Thymus (tissue), 11 donors: ENCODE data around the gene DGKQ. TPM values are rescaled to one million over a fixed set of nuclear protein-coding genes. Genes with fewer than 3 reads are reported as not detected.

ENCODE experiments used
- DNase-seq, 9 donors: peaks; one replicate each; pipeline ENCODE4 v3.0.0-alpha.2; 2013; ENCODE audit warnings: low spot score in 9 of 9, low read depth in 6 of 9, missing footprints in 1 of 9
- H3K27ac ChIP-seq, 2 donors: one replicate each; pipeline ENCODE4 v1.5.1; 2013; ENCODE audit warnings: control low read depth in 1 of 2, low read depth in 1 of 2, low read length in 1 of 2, mild to moderate bottlenecking in 1 of 2, moderate library complexity in 1 of 2
- H3K27me3 ChIP-seq, 2 donors: one replicate each; pipeline ENCODE4 v1.5.1; 2013; ENCODE audit warnings: low read length in 1 of 2; ENCODE audit not compliant: control insufficient read depth in 2 of 2, insufficient read depth in 1 of 2
- H3K36me3 ChIP-seq, 2 donors: one replicate each; pipeline ENCODE4 v1.5.1; 2013; ENCODE audit warnings: low read length in 1 of 2, mild to moderate bottlenecking in 1 of 2, moderate library complexity in 1 of 2; ENCODE audit not compliant: control insufficient read depth in 2 of 2, insufficient read depth in 2 of 2
- H3K4me1 ChIP-seq, 2 donors: one replicate each; pipeline ENCODE4 v1.5.1; 2013; ENCODE audit warnings: low read length in 2 of 2; ENCODE audit not compliant: control insufficient read depth in 2 of 2, insufficient read depth in 2 of 2
- H3K4me3 ChIP-seq, 2 donors: one replicate each; pipeline ENCODE4 v1.5.1; 2013; ENCODE audit warnings: low read length in 2 of 2, control low read depth in 1 of 2, mild to moderate bottlenecking in 1 of 2
- H3K9me3 ChIP-seq, 2 donors: one replicate each; pipeline ENCODE4 v1.5.1; 2013; ENCODE audit warnings: low read length in 1 of 2, mild to moderate bottlenecking in 1 of 2; ENCODE audit not compliant: control insufficient read depth in 2 of 2, insufficient read depth in 1 of 2
- WGBS: extraction: QIAGEN DNeasy Blood & Tissue Kit; methylation state at CpG from one replicate; pipeline ENCODE4 v1.1.7; 2013; 5-methylcytosine and 5-hydroxymethylcytosine counted together
- polyA plus RNA-seq: library from polyadenylated mRNA; stranded (reverse); fragments of 200-250 nt; gene quantifications from one replicate; pipeline ENCODE4 v1.2.3, GENCODE V29; 2013
- total RNA-seq: library from RNA; stranded (reverse); fragments of 120-200 nt; gene quantifications from one replicate; pipeline ENCODE4 v1.2.4, GENCODE V29; 2013
- donor health status: healthy.

The DGKQ gene
- total and polyA plus RNA-seq, 2 donors, result 11.3 to 24.1 TPM

DNA sequence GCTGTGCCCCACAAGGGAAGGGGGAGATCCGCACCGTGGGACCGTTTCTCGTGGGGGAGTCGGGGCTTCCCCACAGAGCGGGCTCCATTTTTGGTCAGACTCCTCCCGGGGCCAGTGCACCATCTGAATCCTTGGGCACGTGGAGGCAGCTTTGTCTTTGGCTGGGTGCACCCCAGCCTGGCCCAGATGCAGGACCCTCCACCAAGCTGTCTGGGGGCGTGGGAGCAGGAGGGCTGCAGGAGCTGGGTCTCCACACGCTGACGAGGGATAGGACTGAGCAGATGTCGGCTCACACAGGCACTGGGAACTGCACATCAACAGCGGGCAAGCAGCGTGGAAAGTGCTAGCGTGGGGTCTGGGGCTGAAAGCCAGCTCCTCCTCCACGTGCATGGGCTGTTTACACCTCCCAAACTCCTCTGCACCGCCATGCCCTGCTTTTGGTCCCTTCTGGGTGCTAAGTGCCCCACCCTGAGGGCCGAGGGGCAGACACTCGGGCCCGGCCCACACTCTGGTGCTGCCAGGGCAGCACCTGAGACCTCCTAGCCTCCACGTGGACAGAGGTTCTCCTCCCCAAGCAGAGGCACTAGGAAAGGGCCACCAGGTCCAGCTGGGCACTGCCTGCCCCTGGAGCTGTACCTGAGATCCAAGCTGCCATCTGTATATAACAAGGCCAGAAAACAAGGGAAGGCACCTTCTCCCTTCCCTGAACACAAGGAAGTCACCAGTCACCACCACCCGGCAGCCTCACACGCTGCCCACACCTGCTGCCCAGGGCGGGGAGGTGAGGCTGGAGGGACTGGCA is 13.8 kb downstream of the DGKQ start:
- no peaks in the 10 kb centered on the region for H3K4me1 ChIP-seq
- DNase-seq, result no peak
- H3K9me3 ChIP-seq, result no peaks in the 10 kb centered on the region
- H3K27me3 ChIP-seq, result no peaks in the 10 kb centered on the region
- H3K4me3 ChIP-seq, result no peak overlapping the region
- WGBS, result 94% methylated on average over 24 of the region's 24 CpGs
- peaks cover 12 to 67% of the 10 kb centered on the region in 2 donors for H3K36me3 ChIP-seq
- no peak overlapping the region for H3K27ac ChIP-seq

GRCh38 chr4:958696-959337 is 14.6 kb downstream of the DGKQ start:
- H3K36me3 ChIP-seq, result peaks cover 14 to 64% of the 10 kb centered on the region in 2 donors
- H3K4me3 ChIP-seq, result no peak overlapping the region
- 95% methylated on average over 17 of the region's 17 CpGs for WGBS
- no peaks in the 10 kb centered on the region for H3K27me3 ChIP-seq
- no peak for DNase-seq
- H3K9me3 ChIP-seq, result no peaks in the 10 kb centered on the region
- H3K4me1 ChIP-seq, result no peaks in the 10 kb centered on the region
- H3K27ac ChIP-seq, result no peak overlapping the region

- no peak for DNase-seq
- Histone ChIP-seq H3K27me3 (no peaks in the 10 kb centered on the region), H3K27ac (no peak overlapping the region), H3K4me3 (no peak overlapping the region), H3K4me1 (no peaks in the 10 kb centered on the region), H3K9me3 (no peaks in the 10 kb centered on the region), H3K36me3 (peaks cover 17 to 63% of the 10 kb centered on the region in 2 donors)
- 98% methylated on average over 17 of the region's 17 CpGs for WGBS
Observed at GRCh38 chr4:958314-958665, 15.1 kb downstream of the DGKQ start.

DNA sequence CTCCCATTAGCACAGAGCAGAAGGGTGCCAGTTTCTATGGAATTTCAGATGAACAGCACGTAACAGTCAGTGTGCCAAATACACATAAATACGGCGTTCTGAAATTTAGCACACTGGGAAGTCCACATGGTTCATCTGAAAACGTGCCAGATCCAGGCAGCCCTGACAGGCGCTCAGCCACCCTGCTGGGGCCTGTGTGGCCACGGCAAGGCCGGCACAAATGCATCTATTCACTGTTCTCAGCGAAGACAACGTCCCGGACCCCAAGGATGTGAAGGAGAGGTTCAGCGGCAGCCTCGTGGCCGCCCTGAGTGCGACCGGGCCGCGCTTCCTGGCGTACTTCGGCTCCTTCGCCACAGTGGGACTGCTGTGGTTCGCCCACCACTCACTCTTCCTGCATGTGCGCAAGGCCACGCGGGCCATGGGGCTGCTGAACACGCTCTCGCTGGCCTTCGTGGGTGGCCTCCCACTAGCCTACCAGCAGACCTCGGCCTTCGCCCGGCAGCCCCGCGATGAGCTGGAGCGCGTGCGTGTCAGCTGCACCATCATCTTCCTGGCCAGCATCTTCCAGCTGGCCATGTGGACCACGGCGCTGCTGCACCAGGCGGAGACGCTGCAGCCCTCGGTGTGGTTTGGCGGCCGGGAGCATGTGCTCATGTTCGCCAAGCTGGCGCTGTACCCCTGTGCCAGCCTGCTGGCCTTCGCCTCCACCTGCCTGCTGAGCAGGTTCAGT is 15.6 kb downstream of the DGKQ start:
- H3K4me1 ChIP-seq, result no peaks in the 10 kb centered on the region
- H3K27ac ChIP-seq, result no peak overlapping the region
- H3K9me3 ChIP-seq, result no peaks in the 10 kb centered on the region
- 97% methylated on average over 45 of the region's 45 CpGs for WGBS
- no peak for DNase-seq
- H3K4me3 ChIP-seq, result no peak overlapping the region
- no peaks in the 10 kb centered on the region for H3K27me3 ChIP-seq
- peaks cover 17 to 63% of the 10 kb centered on the region in 2 donors for H3K36me3 ChIP-seq

- Histone ChIP-seq H3K9me3 (no peaks in the 10 kb centered on the region), H3K27ac (no peak overlapping the region), H3K4me3 (no peak overlapping the region), H3K4me1 (no peaks in the 10 kb centered on the region), H3K36me3 (peaks cover 13 to 59% of the 10 kb centered on the region in 2 donors), H3K27me3 (no peaks in the 10 kb centered on the region)
- DNase-seq, result no peak
- 90% methylated on average over 8 of the region's 8 CpGs for WGBS
Observed at GRCh38 chr4:957231-957580, 16.2 kb downstream of the DGKQ start.

GRCh38 chr4:956531-957230 is 16.7 kb downstream of the DGKQ start:
- Histone ChIP-seq H3K36me3 (peaks cover 9 to 55% of the 10 kb centered on the region in 2 donors), H3K27me3 (no peaks in the 10 kb centered on the region), H3K4me1 (no peaks in the 10 kb centered on the region), H3K27ac (no peak overlapping the region), H3K4me3 (no peak overlapping the region), H3K9me3 (no peaks in the 10 kb centered on the region)
- DNase-seq, result no peak
- 94% methylated on average over 14 of the region's 14 CpGs for WGBS

- Histone ChIP-seq H3K36me3 (peaks cover 12 to 55% of the 10 kb centered on the region in 2 donors), H3K9me3 (no peaks in the 10 kb centered on the region), H3K27ac (no peak overlapping the region), H3K4me3 (no peak overlapping the region), H3K4me1 (no peaks in the 10 kb centered on the region), H3K27me3 (no peaks in the 10 kb centered on the region)
- WGBS, result 84% methylated on average over 12 of the region's 12 CpGs
- DNase-seq, result no peak
Observed at GRCh38 chr4:955931-956381, 17.4 kb downstream of the DGKQ start.

DNA sequence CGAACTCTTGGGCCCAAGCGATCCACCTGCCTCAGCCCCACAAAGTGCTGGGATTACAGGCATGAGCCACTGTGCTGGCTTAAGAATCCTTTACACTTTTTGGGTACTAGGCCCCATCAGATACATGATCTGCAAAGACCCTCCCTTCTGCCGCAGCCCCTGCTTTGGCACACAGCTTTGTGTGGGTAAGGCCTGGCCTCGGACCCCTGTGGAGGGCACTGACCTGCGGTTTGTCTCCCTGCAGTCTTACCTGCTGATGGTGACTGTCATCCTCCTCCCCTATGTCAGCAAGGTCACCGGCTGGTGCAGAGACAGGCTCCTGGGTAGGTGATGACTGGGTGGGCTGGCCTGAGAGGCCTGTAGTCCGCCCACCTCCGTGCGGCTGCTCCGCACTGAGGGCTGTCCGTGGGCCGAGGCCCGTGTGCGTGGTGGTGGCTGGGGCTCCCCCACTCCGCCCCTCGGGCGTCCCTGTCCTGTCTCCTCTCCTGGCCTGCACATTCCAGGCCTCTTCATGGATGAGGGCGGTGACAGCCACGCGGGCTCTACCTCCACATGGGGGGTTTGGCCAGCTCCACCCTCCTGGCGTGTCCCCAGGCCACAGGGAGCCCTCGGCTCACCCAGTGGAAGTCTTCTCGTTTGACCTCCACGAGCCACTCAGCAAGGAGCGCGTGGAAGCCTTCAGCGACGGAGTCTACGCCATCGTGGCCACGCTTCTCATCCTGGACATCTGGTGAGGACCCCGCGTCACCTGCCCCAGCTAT is 18.0 kb downstream of the DGKQ start:
- H3K36me3 ChIP-seq, result peaks cover 12 to 50% of the 10 kb centered on the region in 2 donors
- no peaks in the 10 kb centered on the region for H3K9me3 ChIP-seq
- 97% methylated on average over 33 of the region's 33 CpGs for whole genome bisulfite sequencing
- no peaks in the 10 kb centered on the region for H3K27me3 ChIP-seq
- no peak overlapping the region for H3K27ac ChIP-seq
- no peak for DNase-seq
- H3K4me3 ChIP-seq, result no peak overlapping the region
- no peaks in the 10 kb centered on the region for H3K4me1 ChIP-seq
